IMR-90 (cell line): Measurements from ENCODE around the gene COLGALT1. TPM values are rescaled to one million over a fixed set of nuclear protein-coding genes. Genes with fewer than 3 reads are reported as not detected.

Source experiments
- ATAC-seq: fragments of 200-7000 bp; cut with Tn5 transposase; 2 replicates; pipeline ENCODE4 v1.9.1; 2020; ENCODE audit warnings: low read depth, mild to moderate bottlenecking, moderate library complexity
- BruUV-seq: library from RNA; stranded (reverse); fragments of 400-500 nt; replicated peaks from 2 replicates; lab custom pipeline; 2021; lab: Mats Ljungman, UMichigan
- CTCF ChIA-PET: fragments of 300-600 bp; formaldehyde crosslinking; extraction: SDS; loops from one replicate; lab custom pipeline; 2021; ENCODE audit warnings: antibody characterized with exemption; lab: Yijun Ruan, JAX
- POLR2A ChIA-PET: fragments of 300-600 bp; sonication (Branson Sonifier 250); formaldehyde crosslinking; loops from one replicate; lab custom pipeline; 2022; ENCODE audit warnings: antibody characterized with exemption; ENCODE audit not compliant: unreplicated experiment; lab: Charles Lee
- DNase-seq: peaks from one replicate; pipeline ENCODE4 v3.0.0; 2013
- H2AFZ ChIP-seq: replicated peaks from 2 replicates; pipeline ENCODE3; 2013; ENCODE audit warnings: low read length, mild to moderate bottlenecking; ENCODE audit not compliant: poor library complexity
- H2AK5ac ChIP-seq: 2 replicates; pipeline ENCODE4 v1.6.1; 2013; ENCODE audit warnings: low read depth, low read length, inconsistent platforms
- H2AK9ac ChIP-seq: replicated peaks from 2 replicates; pipeline ENCODE3; 2013; ENCODE audit warnings: mild to moderate bottlenecking, low read depth, low read length, moderate library complexity; ENCODE audit not compliant: poor library complexity
- H2BK120ac ChIP-seq: 2 replicates; pipeline ENCODE4 v1.6.1; 2013; ENCODE audit warnings: low read depth, low read length, inconsistent platforms
- H2BK15ac ChIP-seq: 3 replicates; pipeline ENCODE4 v1.6.1; 2013; ENCODE audit warnings: low read depth, low read length, inconsistent platforms
- H2BK20ac ChIP-seq: 2 replicates; pipeline ENCODE4 v1.6.1; 2013; ENCODE audit warnings: low read depth, mild to moderate bottlenecking, inconsistent platforms, low read length, moderate library complexity
- H2BK5ac ChIP-seq: 2 replicates; pipeline ENCODE4 v1.6.1; 2013; ENCODE audit warnings: mild to moderate bottlenecking, low read depth, low read length, inconsistent platforms; ENCODE audit not compliant: poor library complexity, severe bottlenecking
- H3K14ac ChIP-seq: replicated peaks from 2 replicates; pipeline ENCODE4 v1.6.1; 2013; ENCODE audit warnings: low read depth, low read length, inconsistent platforms
- H3K18ac ChIP-seq: 2 replicates; pipeline ENCODE4 v1.6.1; 2013; ENCODE audit warnings: low read depth, low read length, control low read depth
- H3K23ac ChIP-seq: 2 replicates; pipeline ENCODE4 v1.6.1; 2013; ENCODE audit warnings: low read depth, low read length, inconsistent platforms
- H3K27ac ChIP-seq: 2 replicates; pipeline ENCODE4 v1.5.1; 2013; ENCODE audit warnings: mild to moderate bottlenecking, control low read depth, low read length; ENCODE audit not compliant: insufficient read depth
- H3K27me3 ChIP-seq: 2 replicates; pipeline ENCODE4 v1.6.1; 2013; ENCODE audit warnings: low read length; ENCODE audit not compliant: control insufficient read depth, insufficient read depth
- H3K36me3 ChIP-seq: 2 replicates; pipeline ENCODE4 v1.6.1; 2013; ENCODE audit warnings: low read length, mixed read lengths; ENCODE audit not compliant: control insufficient read depth, insufficient read depth
- H3K4ac ChIP-seq: 2 replicates; pipeline ENCODE4 v1.6.1; 2013; ENCODE audit warnings: low read depth, low read length, inconsistent platforms
- H3K4me1 ChIP-seq: 2 replicates; pipeline ENCODE4 v1.6.1; 2013; ENCODE audit warnings: low read length, mixed read lengths; ENCODE audit not compliant: control insufficient read depth, insufficient read depth
- H3K4me2 ChIP-seq: 2 replicates; pipeline ENCODE4 v1.6.1; 2013; ENCODE audit warnings: low read depth, mild to moderate bottlenecking, control low read depth, low read length, moderate library complexity
- H3K4me3 ChIP-seq: 2 replicates; pipeline ENCODE4 v1.5.1; 2013; ENCODE audit warnings: low read depth, mild to moderate bottlenecking, control low read depth, low read length, moderate library complexity; ENCODE audit not compliant: insufficient read depth
- H3K56ac ChIP-seq: 2 replicates; pipeline ENCODE4 v1.6.1; 2013; ENCODE audit warnings: low read length, inconsistent platforms; ENCODE audit not compliant: insufficient read depth; ENCODE audit errors: extremely low read depth
- H3K79me1 ChIP-seq, 2 experiments: 2 replicates each; pipeline ENCODE4 v1.6.1; 2013; ENCODE audit warnings: low read length in 2 of 2, inconsistent platforms in 1 of 2, low read depth in 1 of 2
- H3K9ac ChIP-seq: 2 replicates; pipeline ENCODE4 v1.6.1; 2013; ENCODE audit warnings: low read depth, low read length, control low read depth
- H3K9me1 ChIP-seq: 2 replicates; pipeline ENCODE4 v1.6.1; 2013; ENCODE audit warnings: low read length, inconsistent platforms; ENCODE audit not compliant: insufficient read depth
- H3K9me3 ChIP-seq: 2 replicates; pipeline ENCODE4 v1.6.1; 2013; ENCODE audit warnings: low read length; ENCODE audit not compliant: control insufficient read depth, insufficient read depth
- H4K20me1 ChIP-seq: 2 replicates; pipeline ENCODE4 v1.6.1; 2013; ENCODE audit warnings: low read length, inconsistent platforms; ENCODE audit not compliant: insufficient read depth
- H4K5ac ChIP-seq: 2 replicates; pipeline ENCODE4 v1.6.1; 2013; ENCODE audit warnings: mild to moderate bottlenecking, low read depth, low read length, control low read depth
- H4K8ac ChIP-seq, 2 experiments: 2 replicates each; pipeline ENCODE4 v1.6.1; 2013; ENCODE audit warnings: low read depth in 2 of 2, low read length in 2 of 2, control low read depth in 1 of 2, inconsistent platforms in 1 of 2
- H4K91ac ChIP-seq: 2 replicates; pipeline ENCODE4 v1.6.1; 2013; ENCODE audit warnings: low read depth, low read length, inconsistent platforms; ENCODE audit not compliant: insufficient read depth
- FOS ChIP-seq: fragments of 150-350 bp; IDR thresholded peaks from 2 replicates; pipeline ENCODE4 v1.6.1; 2016; ENCODE audit warnings: low read depth, low read length
- RCOR1 ChIP-seq: IDR thresholded peaks from 2 replicates; pipeline ENCODE4 v1.6.1; 2012; ENCODE audit warnings: mild to moderate bottlenecking, low read length, improper control_type of control experiment; ENCODE audit not compliant: insufficient replicate concordance
- SMC3 ChIP-seq: fragments of 150-350 bp; IDR thresholded peaks from 2 replicates; pipeline ENCODE4 v1.6.1; 2016; ENCODE audit warnings: low read depth, mild to moderate bottlenecking, antibody characterized with exemption, low read length, moderate library complexity
- WGBS, 2 experiments: methylation state at CpG; one replicate each; pipeline versions ENCODE4 v1.1.5 to v1.1.7; 2013; ENCODE audit warnings: missing lambda C conversion rate in 2 of 2; ENCODE audit not compliant: insufficient read length in 1 of 2; ENCODE audit errors: extremely low coverage in 2 of 2; 5-methylcytosine and 5-hydroxymethylcytosine counted together
- dilution Hi-C: fragments of 300-500 bp; cut with HindIII; formaldehyde crosslinking; loops from one replicate; pipeline ENCODE4 v1.14.3; 2018; ENCODE audit warnings: low sequenced_read_pairs; ENCODE audit not compliant: unreplicated experiment
- in situ Hi-C: fragments of 300-500 bp; cut with MboI; formaldehyde crosslinking; loops from 3 replicates; pipeline ENCODE4 v1.14.3; 2019; ENCODE audit warnings: low sequenced_read_pairs, inconsistent platforms, mixed read lengths
- intact Hi-C: fragments of 100-400 bp; cut with micrococcal nuclease; formaldehyde crosslinking; loops from 2 replicates; pipeline ENCODE4 v1.10.0; 2022
- polyA plus RNA-seq, 3 experiments: library from polyadenylated mRNA; depleted of rRNA; stranded (reverse); fragments of >200 nt; gene quantifications; 2 replicates each; pipeline ENCODE4 v1.2.3, GENCODE V29; 2012; ENCODE audit warnings: low replicate concordance in 1 of 3
- total RNA-seq: library from RNA; depleted of rRNA; stranded (reverse); fragments of >200 nt; gene quantifications from 2 replicates; pipeline ENCODE4 v1.2.3, GENCODE V29; 2012

The COLGALT1 gene
- total and polyA plus RNA-seq, 2 of the 4 experiments (the other 2 are of a cell fraction) = 77.1 to 117 TPM

GRCh38 chr19:17580470-17581144 lies 25.2 kb downstream of the COLGALT1 start:
- no peak overlapping the region for H2BK5ac ChIP-seq
- H2AFZ ChIP-seq = no peak overlapping the region
- no peak overlapping the region for H3K56ac ChIP-seq
- no TSS peak for BruUV-seq
- 94% methylated on average over 15 of the region's 28 CpGs; no CpG with 5 or more reads in 1 of the 2 experiments for WGBS, 2 experiments
- no peak overlapping the region for H4K8ac ChIP-seq
- H2BK15ac ChIP-seq = no peak overlapping the region
- TF ChIP-seq FOS (no peak), SMC3 (no peak), RCOR1 (no peak)
- H2BK20ac ChIP-seq = no peak overlapping the region
- in situ Hi-C loops = no loop called here
- no peak overlapping the region for H3K4ac ChIP-seq
- no peak overlapping the region for H3K9ac ChIP-seq
- H4K5ac ChIP-seq = no peak overlapping the region
- H3K14ac ChIP-seq = no peak overlapping the region
- no peak overlapping the region for H3K4me3 ChIP-seq
- DNase-seq (no peak), ATAC-seq (no peak)
- ChIA-PET POLR2A (no interaction called here), CTCF (no interaction called here)
- H3K4me1 ChIP-seq = no peaks in the 10 kb centered on the region
- no peak overlapping the region for H3K23ac ChIP-seq
- no peak overlapping the region for H2AK9ac ChIP-seq
- no peak overlapping the region for H3K27ac ChIP-seq
- no peak overlapping the region for H2BK120ac ChIP-seq
- no peaks in the 10 kb centered on the region for H3K9me3 ChIP-seq
- no peaks in the 10 kb centered on the region for H3K27me3 ChIP-seq
- no peak overlapping the region for H3K18ac ChIP-seq
- peaks cover 8 to 13% of the 10 kb centered on the region in 2 experiments; a peak in 2 of 4 replicates for H3K79me1 ChIP-seq
- H3K9me1 ChIP-seq = peaks cover 10% of the 10 kb centered on the region; the same call in 1 of the 2 replicates
- H4K20me1 ChIP-seq = peaks cover 15% of the 10 kb centered on the region
- no peak overlapping the region for H3K4me2 ChIP-seq
- peaks cover 51% of the 10 kb centered on the region for H3K36me3 ChIP-seq
- H2AK5ac ChIP-seq = no peak overlapping the region
- H4K91ac ChIP-seq = no peak overlapping the region
- intact Hi-C loops = no loop called here
- dilution Hi-C loops = no loop called here
